NOMO-1 treated with DMSO at 0.1 percent for 48 hours (cell line): ENCODE results near the gene SH3RF3.

Experiments
- DNase-seq: peaks from one replicate; lab custom pipeline; 2025; ENCODE audit not compliant: unreplicated experiment; lab: John Stamatoyannopoulos, UW

The SH3RF3 gene

DNA sequence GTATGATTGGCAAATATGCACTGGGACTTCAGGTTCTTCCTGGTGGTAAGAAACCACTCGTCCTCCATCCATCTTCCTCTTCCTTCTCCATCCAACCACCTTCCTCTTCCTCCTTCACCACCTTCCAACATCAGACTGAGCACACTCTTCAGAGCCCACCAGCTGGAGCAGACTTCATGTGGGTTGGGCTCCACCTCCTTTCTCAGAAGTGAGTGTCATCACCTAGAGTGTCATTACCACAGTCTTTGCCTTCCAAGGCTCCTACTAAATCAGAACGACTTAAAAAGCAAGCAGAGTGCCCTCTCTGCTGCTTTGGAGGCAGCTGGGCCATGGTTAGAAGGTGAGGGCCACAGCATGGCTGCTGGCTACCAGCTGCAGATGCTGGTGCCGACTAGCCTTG, 171.6 kb downstream of the SH3RF3 start:
- no peak for DNase-seq

DNA sequence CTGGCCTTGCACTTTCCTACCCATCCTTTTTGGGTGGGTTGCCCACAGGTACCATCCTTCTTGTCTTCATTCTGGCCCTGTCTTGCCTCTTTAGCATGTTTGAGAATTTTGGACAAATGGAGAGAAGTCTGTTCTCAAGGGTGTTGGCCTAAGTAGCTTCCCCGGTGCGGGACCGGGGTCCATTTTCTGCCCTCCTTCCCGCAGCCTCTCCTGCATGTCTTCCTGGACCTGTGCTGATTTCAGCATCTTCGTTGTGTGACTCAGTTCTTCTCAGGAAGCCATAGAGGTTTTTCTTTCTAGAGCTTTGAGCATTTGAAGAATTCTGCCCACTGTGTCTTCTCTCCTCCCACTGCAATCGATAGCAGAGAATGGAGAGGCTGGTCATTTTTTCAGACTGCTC, 172.7 kb downstream of the SH3RF3 start:
- DNase-seq = no peak

DNA sequence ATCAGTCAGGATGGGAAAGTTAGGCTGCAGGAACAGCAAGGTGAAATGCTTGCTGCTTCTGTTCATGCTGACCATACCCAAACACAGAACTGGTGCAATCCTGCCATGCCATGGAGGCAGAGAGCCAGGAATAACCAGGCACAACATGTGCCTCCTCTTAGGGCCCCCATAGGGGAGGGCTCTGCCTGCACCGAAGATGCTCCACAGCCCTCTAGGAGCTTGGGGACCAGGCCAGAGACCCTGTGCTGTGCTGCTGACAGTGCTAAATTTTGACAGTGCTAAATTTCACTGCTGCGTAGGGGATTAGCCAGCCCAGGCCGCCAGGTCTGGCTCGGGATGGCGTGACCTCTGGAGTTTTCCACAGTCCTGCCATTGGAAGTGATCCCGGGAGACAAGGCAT, 173.3 kb downstream of the SH3RF3 start:
- no peak for DNase-seq

DNA sequence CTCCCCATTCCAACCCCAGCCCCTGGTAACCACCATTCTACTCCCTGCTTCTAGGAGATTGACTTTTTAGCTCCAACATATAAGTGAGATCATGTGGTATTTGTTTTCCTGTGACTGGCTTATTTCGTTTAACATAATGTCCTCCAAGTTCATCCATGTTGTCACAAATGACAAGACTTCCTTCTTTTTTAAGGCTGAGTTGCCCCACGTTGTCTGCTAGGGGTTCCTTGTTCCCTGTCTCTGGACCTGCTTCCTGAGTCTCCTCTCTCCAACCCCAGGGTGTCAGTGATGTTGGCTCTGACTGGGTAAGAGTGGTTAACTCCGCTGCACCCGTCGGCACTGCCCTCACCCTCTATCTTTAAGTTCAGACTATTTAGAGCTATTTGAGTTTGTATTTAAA, 175.2 kb downstream of the SH3RF3 start:
- no peak for DNase-seq

DNA sequence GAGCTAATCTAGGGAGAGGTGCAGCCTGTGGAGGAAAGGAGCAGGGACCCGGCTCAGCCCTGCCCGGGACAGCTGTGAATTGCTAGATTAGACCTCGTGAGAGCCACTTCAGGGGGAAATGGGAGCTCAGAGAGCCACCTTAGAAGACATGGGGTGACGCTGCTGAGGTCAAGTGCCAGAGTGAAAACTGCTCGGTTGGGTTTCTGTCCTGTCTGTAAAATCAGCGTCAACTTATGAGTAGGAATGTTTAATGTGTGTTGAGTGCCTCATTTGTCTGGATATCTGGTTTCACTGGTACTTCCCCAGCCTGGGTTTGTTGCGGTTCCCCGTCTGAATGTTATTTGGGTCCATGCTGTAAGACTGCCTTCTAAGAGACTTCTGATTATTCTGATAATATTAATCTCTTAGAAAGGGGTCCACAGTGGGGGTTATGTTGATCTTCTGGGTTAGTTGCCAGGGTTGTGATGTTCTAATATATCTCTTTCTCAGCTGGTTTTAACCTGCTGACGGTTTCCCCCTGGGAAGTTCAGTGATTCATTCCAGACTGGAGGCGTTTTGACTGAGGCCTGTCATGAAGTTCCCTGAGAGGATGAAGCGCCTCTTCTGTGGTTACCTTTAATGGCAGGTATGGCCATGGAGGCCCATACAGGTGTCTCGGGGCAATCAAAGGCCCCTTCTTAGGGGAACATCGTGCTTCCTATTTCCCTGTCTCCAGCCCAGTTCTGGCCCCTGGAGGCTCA, 175.9 kb downstream of the SH3RF3 start:
- DNase-seq = no peak

DNA sequence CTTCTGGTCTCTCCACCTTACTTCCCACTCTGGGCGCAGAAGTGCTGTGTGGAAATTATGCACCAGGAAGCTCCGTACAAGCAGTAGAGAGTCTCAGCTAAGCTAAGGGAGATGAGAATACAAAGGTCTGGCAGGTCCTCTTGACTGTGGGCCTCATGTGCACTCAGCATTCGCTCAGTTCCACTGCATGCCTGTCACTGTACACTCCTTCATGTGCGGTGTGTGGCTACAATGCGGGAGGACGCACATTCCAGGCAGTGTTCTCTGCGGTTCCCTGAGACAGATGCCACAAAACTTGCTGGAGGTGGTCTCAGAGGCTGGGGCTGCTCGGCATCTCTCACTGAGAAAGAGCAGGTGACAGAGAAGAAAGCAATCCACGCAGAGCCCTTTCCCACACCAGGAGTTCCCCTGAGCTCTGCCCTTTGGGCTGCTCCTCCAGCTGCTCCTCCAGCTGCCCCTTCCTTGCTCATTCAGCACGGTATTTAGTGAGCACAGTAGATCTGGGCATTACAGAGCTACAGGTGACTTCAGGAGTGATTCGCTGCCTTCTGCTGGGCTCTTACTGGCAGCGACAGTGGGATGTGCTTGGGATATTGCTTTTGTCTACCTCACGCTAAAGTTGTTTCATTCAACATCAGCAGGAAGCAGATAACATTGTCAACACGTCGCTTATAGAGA, 176.6 kb downstream of the SH3RF3 start:
- no peak for DNase-seq

DNA sequence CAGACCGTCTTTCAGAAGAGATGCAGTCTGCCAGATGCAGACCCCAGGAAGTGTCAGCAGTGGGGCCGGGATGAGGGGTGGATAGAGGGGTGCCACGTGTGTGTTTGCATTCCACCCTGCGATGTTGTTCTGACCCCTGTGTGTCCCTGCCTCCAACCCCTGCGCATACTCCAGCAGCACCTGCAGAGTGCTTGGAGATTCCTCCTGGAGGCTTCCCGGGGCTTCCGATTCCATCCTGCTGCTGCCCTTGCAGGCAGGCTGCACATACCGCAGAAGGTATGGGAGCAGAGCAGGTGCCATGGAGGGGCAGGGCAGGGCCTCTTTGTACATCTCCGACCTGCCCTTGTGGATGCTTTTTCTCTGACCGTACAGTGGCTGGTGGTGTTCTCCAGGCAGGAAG, 177.2 kb downstream of the SH3RF3 start:
- DNase-seq = no peak

DNA sequence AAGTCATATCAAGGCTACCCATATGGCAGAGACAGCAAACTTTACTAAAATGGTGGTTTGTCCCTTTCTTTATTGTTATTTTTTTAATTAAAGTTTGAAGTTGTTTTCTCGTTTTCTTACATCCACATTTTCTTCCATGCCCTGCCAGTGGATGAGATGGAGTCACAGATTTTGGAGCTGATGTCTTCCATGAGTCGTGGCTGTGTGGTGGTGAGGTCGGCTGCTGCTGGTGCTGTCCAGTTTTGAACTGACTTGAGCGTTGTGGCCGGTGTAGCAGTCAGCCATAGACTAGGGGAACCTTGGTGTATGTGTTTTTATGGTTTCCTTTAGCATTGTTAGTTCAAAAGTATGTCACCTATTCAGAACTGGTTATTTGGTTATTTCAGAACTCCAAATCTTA, 182.8 kb downstream of the SH3RF3 start:
- DNase-seq = no peak

DNA sequence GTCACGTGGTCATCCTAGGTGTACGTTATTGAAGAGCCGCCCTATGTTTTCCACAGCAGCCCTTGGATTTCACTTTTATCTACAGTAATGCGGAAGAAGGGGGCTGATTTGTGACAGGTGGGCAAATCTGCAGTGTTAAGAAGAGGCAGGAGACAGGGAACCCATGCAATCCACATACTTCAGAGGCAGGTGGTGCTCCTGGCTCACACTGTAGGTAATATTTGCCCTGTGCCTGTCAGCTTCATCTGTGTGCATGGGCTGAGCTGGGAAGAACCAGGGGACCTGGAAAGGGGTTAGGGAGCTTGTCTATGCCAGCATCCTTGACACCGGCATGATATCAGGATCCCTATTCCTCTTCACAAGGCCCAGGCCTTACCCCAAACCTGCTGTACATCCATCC, 183.9 kb downstream of the SH3RF3 start:
- no peak for DNase-seq

DNA sequence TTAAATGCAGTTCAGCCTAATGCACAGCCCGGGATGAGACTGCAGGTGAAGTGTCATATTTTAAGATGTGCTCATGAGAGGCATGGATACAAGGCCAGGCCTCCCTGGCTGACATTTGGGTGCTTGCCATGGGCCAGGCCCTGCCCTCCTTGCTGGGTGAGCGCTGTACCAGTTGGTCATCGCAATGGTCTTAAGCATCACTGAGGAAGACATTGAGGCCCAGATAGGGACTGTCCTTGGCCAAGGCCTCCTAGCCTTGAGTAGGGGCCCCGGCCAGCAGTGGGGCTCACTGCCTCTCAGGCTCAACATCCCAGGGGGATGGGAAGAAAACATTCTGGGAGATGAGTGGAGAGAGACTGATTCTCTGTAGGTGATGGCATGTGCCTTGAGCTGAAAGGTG, 184.3 kb downstream of the SH3RF3 start:
- DNase-seq = no peak

DNA sequence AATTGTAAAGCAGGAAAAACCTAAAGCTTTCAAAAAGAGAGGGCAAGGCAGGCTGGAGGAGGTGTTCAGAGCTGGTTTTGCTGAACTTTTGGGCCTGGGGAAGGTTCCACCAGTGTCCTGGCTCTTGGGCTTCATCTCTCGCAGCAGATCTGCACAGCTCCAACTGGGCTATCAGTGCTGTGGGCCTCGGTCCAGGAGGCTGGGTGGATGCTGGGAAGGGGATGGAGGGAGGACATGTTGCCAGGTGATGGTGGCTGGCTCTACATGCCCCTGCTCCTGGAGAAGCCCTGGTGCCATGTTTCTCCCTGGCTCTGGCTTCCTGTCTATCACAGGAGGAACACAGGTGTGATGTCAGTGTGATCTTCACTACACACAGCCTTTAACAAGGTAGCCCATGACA, 187.1 kb downstream of the SH3RF3 start:
- no peak for DNase-seq

DNA sequence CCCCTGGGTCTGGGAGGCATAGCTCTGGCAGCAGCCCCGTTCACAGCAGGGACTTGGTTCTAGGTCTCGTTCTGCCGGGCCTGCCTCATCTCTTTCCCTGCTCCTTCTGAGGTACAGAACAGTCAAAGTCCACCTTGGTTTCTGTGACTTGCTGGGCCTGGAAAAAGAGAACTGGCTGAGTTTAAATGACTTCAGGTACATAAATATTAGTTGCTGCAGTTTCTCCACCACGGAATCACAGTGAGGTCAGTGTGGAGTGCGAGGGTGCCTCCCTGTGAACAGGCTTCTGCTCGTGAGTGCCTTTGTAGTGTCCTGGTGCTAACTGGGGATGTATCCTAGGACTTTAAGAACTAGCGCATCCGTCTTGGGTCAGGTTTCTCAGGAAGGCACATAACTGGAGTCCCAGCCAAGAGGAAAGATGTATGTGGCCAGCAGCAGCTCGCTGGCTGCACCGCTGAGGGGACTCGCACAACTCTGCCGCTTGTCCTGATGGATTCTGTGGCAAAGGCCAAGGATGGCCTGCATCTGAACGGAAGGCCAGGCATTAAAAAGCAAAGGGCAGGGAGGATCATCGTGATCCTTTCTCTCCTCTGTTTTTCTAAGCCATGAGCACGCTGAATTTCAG, 188.6 kb downstream of the SH3RF3 start:
- no peak for DNase-seq

DNA sequence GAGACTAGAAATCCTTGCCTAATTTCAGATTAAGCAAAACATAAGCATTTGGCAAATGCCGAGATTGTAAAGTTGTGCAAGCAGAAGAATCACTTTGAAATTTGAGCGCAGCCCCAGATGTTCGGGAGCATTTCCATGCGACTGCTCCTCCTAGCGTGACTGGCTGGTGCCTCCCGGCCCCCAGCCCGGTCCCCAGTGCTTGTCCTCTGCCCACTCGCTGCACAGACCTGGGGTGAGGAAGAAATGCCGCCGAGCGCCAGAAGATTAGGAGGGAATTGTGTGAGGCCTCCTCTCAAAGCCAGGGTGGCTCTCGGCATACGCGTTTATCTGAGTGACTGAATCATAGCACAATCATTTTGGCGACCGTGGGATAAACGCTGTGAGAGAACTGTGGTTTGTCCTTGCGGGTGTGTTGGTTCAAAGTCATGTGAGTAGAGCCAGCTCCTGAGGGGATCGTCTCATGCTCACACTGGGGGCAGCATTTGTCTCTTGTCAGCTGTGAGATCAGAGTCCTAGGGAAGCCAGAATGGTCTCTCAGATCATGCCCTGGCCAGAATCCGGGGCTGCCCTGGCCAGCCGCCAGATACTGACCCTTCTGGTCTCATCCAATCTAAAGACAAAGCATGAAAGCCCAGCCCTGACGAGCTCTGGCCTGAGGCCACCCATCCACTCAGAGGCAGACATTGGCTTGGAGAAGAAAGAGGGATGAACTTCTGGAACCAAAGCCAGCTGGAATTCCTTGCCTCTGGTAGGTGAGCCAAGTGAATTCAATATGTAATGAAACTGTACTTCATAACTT, 189.3 kb downstream of the SH3RF3 start:
- DNase-seq = no peak

DNA sequence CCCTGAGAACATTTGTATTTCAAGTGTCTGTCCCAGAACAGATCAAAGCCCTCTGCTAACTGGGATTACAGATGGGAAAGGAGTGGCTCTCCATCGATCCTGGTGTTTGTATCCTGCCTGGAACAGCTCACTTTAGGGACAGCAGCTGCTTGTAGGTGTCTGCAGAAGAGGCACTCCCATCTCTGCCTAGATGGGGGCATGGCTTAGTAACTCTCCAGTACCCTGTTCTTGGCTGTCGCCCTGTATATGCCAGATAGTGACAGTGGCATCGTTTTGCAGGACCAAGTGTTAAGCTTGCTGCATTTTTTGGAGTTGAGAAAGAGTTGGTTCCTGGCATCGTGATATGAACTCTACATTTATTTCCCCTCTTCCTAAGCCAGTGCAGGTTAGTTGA, 189.9 kb downstream of the SH3RF3 start:
- DNase-seq = no peak

DNA sequence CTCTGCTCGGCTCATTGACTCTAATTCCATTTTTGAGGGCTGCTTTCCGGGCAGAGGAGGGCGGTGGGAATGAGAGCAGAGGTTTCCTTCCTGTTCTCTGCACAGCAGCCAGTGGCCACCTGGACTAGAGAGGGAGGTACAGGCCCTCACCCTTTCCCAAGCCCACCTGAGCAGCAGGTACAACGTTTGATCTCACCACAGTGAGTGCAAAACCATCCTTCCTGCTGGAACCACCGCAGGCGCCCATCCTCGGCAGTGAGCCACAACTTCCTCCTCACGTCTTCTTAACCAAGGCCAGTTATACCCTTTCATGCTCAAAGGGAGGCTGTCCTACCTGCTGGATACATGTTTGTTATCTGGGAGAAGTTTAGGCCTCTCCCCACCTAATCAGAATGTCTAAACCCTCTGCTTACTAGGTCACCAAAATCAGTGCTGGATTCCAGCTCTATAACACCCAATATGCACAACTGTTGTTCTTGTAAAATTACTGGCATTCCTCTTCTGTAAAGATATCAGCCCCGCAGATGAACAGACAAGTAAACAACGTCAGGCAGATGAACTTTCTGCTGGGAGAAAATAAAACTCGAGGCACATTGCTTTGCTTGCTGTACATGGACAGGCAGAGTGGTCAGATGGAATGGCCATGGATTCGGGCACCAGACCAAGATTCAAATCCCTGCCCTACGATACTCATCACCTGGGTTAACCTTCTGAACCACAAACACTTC, 191.4 kb downstream of the SH3RF3 start:
- no peak for DNase-seq

DNA sequence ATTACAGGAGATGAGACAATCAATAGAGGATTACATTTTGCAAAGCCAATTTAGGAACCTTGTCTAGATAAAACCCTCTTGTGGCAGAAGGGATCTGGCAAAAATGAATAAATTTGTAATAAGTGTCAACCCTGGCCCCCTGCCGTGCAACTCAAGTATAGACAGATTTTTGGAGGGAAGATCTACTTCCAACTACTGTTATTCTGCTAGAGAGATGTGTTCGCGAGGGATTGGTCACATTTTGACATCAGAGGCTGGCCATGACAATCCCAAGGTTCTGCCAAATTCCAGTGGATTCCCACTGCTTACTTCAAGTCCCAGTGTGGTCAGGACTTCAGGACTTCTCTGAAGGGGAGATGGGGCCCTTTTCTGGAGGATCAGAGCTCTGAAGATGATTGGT, 192.6 kb downstream of the SH3RF3 start:
- DNase-seq = no peak

DNA sequence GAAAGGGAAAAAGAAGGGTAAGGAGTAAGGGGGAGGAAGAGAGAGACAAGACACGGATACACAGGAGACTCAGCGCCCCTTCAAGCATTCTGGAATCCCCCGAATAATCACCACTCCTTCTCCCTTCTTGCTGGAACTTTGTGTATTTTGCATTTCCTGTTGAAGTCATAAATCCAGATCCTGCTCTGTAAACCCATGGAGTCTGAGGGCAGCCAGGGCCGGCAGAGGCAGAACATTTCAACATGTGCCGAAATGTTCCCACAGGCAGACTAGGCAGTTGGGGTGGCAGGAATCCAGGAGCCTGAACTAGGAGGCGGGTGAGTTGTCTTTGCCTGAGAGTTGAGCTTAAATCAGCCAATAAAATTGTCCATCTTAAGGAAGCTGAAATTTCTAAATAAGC, 193.1 kb downstream of the SH3RF3 start:
- DNase-seq = no peak

DNA sequence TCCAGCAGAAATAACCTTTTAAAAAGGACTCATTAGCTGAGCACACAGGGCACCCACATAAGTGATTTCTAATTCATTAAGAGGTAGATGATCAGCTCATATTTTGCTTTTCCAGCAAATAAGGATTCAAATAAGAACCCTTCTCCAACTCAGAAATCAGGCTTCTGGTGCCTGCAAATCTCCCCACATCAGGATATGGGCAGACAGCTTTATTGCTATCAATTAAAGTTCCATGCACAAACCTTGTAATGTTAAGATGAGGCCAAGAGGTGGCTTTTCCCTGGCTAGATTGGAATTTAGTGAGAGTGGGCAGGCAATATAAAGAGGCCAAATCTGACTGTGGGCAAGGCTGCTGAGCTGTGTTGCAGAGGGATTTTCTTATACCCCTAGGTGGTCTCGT, 193.6 kb downstream of the SH3RF3 start:
- no peak for DNase-seq

DNA sequence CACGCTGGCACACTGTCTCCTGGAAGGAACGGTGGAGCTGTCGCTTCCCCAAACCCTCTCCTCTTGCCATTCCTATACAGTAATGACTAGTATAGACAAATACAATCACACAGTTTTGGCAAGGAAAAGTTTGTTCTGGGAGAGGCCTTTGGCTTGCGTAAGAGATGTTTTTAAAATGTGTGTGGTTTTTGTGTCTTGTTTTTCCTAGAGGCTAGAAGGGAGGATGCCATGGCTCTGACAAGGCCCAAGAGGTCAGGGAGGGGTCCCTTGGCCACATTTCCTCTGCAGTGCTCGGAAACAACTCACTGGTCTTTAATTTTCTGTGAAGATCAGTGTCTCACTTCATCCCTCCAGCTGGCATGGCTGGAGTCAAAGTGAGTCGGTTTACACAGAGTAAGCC, 195.9 kb downstream of the SH3RF3 start:
- DNase-seq = no peak

DNA sequence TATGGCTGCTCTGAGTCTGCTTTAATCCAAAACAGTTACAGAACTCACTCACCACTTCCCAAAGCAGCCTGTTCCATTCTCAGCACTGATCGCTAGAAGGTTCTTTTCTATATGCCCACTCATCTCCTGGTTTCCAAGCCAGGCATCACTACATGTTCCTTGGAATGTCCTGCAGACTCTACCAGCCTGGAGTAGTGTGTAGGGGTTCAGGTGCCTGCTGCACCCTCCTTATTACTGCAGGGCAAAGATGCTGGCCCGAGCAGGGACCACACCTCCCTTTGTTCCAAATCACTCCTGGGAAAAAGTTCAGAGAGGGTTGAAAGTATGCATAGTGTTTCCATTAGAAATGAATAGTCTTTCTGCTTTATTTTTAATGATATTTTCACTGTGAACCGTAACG, 196.6 kb downstream of the SH3RF3 start:
- DNase-seq = no peak

DNA sequence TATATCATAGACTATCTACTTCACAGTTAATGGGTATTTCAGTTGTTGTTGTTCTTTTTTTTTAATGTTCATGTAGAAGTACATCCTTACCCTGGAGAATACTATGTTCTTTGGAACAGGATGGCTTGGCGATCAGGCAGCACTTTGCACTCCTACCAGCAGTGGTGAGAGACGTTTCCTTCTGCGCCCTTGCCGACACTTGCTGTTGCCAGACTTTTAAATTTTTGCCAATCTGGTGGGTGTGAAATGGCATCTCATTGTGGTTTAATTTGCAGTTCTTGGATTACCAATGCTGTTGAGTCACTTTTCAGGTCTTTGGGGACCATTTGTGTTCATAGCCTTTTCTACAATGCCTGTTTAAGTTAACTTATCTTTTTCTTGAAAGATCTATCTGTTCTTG, 197.3 kb downstream of the SH3RF3 start:
- no peak for DNase-seq
